Mammary epithelial cell (primary cell): Measurements from ENCODE around the gene HNRNPDL.

Experiments
- EZH2 ChIP-seq: IDR thresholded peaks from 2 replicates; pipeline ENCODE4 v1.6.1; 2012; ENCODE audit warnings: low read length, inconsistent platforms, borderline replicate concordance
- TF ChIP-seq, protein P1 (sequence below), 2 donors: IDR thresholded peaks in 1 of 2; conservative IDR thresholded peaks in 1 of 2; 2 replicates each; pipeline ENCODE4 v1.5.1; 2011 to 2012; ENCODE audit warnings: inconsistent platforms in 2 of 2, low read length in 2 of 2, mild to moderate bottlenecking in 2 of 2, control low read depth in 1 of 2, low read depth in 1 of 2; ENCODE audit not compliant: insufficient read depth in 1 of 2; ENCODE audit errors: extremely low read depth in 1 of 2

GRCh38 chr4:82402196-82402775, 28.0 kb downstream of the HNRNPDL start:
- TF ChIP-seq, protein P1, sequence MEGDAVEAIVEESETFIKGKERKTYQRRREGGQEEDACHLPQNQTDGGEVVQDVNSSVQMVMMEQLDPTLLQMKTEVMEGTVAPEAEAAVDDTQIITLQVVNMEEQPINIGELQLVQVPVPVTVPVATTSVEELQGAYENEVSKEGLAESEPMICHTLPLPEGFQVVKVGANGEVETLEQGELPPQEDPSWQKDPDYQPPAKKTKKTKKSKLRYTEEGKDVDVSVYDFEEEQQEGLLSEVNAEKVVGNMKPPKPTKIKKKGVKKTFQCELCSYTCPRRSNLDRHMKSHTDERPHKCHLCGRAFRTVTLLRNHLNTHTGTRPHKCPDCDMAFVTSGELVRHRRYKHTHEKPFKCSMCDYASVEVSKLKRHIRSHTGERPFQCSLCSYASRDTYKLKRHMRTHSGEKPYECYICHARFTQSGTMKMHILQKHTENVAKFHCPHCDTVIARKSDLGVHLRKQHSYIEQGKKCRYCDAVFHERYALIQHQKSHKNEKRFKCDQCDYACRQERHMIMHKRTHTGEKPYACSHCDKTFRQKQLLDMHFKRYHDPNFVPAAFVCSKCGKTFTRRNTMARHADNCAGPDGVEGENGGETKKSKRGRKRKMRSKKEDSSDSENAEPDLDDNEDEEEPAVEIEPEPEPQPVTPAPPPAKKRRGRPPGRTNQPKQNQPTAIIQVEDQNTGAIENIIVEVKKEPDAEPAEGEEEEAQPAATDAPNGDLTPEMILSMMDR (conservative IDR thresholded peaks at IDR 0.05 in 1 of 2, IDR thresholded peaks at IDR 0.05 in 1 of 2; ENCODE audit: extremely low read depth in 1 of 2, insufficient read depth in 1 of 2, low read depth in 1 of 2, low read length in 2 of 2): no peak
- no peak for TF ChIP-seq EZH2
